Measurements from ENCODE around the gene MORN1.
"Not testable (repeated sequence)": the region's sequence is repeated elsewhere in the genome, so short reads cannot be mapped to it uniquely, and the experiment has no call there.

The MORN1 gene

GRCh38 chr1:2339206-2340085, 51.9 kb downstream of the MORN1 start:
- no peak for DNase-seq (ENCODE audit: low read depth in 2 of 2)

- no peak for DNase-seq (ENCODE audit: low read depth in 2 of 2)
These were observed 53.9 kb downstream of the MORN1 start for GRCh38 chr1:2337501-2337900.

GRCh38 chr1:2337081-2337480, 54.3 kb downstream of the MORN1 start:
- DNase-seq (ENCODE audit: low read depth in 2 of 2): no peak

GRCh38 chr1:2336499-2336898, 54.9 kb downstream of the MORN1 start:
- DNase-seq (ENCODE audit: low read depth in 2 of 2): no peak

- no peak for DNase-seq (ENCODE audit: low read depth in 2 of 2)
These were observed 55.5 kb downstream of the MORN1 start for GRCh38 chr1:2335721-2336455.

GRCh38 chr1:2334883-2335534, 56.3 kb downstream of the MORN1 start:
- no peak for DNase-seq (ENCODE audit: low read depth in 2 of 2)

GRCh38 chr1:2334366-2334765, 57.0 kb downstream of the MORN1 start:
- no peak for DNase-seq (ENCODE audit: low read depth in 2 of 2)

- not testable (repeated sequence) for DNase-seq (ENCODE audit: low read depth in 2 of 2)
These were observed 59.8 kb downstream of the MORN1 start for GRCh38 chr1:2331580-2331979.

- no peak for DNase-seq (ENCODE audit: low read depth in 2 of 2)
These were observed 60.2 kb downstream of the MORN1 start for GRCh38 chr1:2331200-2331544.

GRCh38 chr1:2330519-2331199, 60.7 kb downstream of the MORN1 start:
- no peak for DNase-seq (ENCODE audit: low read depth in 2 of 2)

GRCh38 chr1:2330035-2330434, 61.3 kb downstream of the MORN1 start:
- DNase-seq (ENCODE audit: low read depth in 2 of 2): no peak

- no peak for DNase-seq (ENCODE audit: low read depth in 2 of 2)
These were observed 62.5 kb downstream of the MORN1 start for GRCh38 chr1:2328676-2329455.

- no peak for DNase-seq (ENCODE audit: low read depth in 2 of 2)
These were observed 63.5 kb downstream of the MORN1 start for GRCh38 chr1:2327841-2328240.

GRCh38 chr1:2327162-2327561, 64.2 kb downstream of the MORN1 start:
- DNase-seq (ENCODE audit: low read depth in 2 of 2): not testable (repeated sequence)

- no peak for DNase-seq (ENCODE audit: low read depth in 2 of 2)
These were observed 64.8 kb downstream of the MORN1 start for GRCh38 chr1:2326524-2326923.

- no peak for DNase-seq (ENCODE audit: low read depth in 2 of 2)
These were observed 66.6 kb downstream of the MORN1 start for GRCh38 chr1:2324553-2325366.

GRCh38 chr1:2323451-2323974, 67.8 kb downstream of the MORN1 start:
- no peak for DNase-seq (ENCODE audit: low read depth in 2 of 2)

GRCh38 chr1:2322581-2323211, 68.7 kb downstream of the MORN1 start:
- no peak for DNase-seq (ENCODE audit: low read depth in 2 of 2)

GRCh38 chr1:2322065-2322571, 69.2 kb downstream of the MORN1 start:
- DNase-seq (ENCODE audit: low read depth in 2 of 2): no peak

Measured in stimulated activated CD8-positive, alpha-beta memory T cell treated with anti-CD3 and anti-CD28 coated beads, Interleukin-15, amount 100 ng/mL, for 48 hours (primary cell).